NCI-H524 treated with DMSO at 0.1 percent for 48 hours (cell line): ENCODE data around the gene KCNE4.

Source experiments
- DNase-seq: peaks from one replicate; lab custom pipeline; 2025; lab: John Stamatoyannopoulos, UW

Gene KCNE4

DNA sequence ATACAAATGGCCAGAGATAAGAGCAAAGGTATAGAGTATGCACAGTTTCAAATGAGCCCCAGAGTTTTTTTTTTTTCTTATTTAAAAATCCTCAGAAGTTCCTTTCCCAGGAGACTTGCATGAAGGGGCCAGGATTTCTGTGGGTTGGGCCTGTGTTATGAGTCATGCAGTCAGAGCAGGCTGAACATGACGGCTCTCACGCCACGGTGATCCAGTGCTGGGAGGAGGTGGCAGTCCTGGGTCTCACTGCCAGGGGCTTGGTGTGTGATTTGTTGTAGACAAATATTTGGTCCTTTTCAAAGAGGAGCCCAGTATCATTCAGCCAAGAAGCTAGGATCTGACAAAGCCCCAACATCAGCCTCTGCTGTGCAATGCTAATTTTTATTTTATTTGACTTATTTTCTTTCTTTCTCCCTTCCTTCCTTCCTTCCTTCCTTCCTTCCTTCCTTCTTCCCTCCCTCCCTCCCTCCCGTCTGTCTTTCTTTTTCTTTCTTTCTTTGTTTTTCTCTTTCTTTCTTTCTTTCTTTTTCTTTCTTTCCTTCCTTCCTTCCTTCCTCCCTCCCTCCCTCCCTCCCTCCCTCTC is 10.4 kb upstream of the KCNE4 start:
- DNase-seq = no peak

- no peak for DNase-seq
These were observed 9.7 kb upstream of the KCNE4 start for GRCh38 chr2:223042284-223042683.

DNA sequence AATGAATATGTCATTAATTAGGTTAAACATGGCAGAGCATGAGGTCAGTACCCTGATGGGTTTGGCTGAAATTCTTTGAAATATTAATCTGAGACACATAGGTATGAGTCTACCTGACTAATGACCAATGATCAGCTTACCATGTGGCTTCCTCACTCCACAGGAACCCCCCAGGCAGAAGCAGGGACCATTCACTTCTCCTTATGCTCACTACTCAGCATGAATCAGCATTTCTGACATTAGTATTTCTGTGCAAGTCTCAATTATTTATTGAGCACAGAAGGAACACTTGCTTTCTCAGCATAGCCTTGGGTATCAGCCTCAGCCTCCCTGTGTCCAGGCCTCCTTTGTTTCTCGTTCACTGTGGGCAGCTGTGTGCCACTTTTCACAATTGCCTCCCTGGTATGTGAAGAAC is 9.3 kb upstream of the KCNE4 start:
- no peak for DNase-seq

- no peak for DNase-seq
These were observed 8.6 kb upstream of the KCNE4 start for GRCh38 chr2:223043164-223043941.

DNA sequence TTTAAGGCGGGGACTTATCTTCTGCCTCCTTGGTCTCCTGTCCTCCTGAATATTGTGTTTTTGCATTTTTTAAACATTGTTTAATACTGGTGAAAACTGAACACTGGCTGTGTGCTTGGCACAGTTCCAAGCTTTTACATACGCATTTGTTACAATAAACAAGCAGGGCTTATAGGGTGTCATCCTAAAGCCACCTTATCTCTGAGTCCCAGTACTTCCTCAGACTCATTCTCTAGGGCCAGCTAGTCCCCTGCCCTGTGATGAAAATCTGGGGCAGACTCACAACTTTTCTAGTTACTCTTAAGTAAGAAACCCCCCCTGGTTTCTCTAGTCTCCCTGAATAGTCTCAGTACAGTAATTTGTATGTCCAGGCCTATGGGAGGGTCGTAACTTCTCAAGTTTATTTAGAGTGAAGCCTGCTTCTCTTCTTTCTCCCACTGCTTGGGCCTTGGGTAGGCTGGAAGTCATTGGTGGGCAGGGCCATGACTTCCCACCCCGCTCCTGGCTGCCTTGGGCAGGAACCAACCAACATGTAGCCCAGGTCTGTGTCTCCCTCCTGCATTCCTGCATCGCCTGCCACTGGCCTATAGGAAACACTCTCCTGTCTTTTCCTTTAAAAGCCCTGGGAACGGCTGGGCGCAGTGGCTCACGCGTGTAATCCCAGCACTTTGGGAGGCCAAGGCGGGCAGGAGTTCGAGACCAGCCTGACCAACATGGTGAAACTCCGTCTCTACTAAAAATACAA is 7.7 kb upstream of the KCNE4 start:
- DNase-seq = no peak

- no peak for DNase-seq
These were observed 6.9 kb upstream of the KCNE4 start for GRCh38 chr2:223044916-223045700.

DNA sequence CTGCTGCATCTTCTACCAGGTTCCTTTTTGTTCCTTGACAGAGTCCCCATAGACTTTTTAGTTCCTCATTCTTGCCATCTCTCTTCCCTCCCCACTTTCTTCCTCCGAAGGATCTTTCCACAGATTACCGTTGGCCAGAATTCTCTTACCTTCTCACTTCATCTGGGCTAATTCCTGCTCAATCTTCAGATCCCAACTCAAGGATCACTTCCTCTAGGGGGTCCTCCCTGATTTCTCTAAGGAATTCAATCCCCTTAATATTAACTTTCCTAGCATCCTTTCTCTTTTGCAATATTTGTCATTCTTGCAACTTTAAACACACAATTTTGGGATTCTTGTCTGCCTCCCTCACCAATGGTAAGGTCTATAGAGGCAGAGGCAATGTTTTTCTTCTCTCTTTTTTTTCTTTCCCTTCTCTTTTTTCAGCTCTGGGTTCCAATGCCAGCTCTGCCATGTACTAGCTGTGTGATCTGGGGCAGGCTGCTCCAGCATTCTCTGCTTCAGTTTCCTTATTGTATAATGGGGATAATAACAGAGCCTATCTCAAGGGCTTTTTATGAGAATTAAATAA is 5.4 kb upstream of the KCNE4 start:
- no peak for DNase-seq

DNA sequence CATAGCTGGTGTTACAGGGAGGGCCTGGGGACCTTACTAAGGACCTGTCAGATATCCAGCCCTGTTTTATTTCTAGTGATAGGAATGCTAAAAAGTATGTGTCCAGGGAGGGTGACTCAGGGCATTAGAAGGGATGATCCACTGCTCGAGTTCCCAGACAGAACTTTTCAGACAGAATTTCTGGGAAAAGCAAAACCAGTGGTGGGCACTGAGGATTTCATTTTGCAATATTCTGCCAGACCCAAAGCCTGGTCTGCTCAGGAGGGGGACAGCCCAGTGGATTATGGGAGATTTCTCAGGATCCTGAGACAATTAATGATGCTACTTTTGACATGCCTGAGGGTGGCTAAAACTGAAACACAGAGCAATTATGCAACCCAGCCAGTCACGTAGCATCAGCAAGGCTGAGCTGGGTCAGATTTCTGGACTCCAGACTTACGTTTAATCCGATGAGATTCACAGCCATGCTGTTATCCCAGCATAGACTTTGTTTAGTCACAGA is 4.7 kb upstream of the KCNE4 start:
- DNase-seq = no peak

GRCh38 chr2:223048519-223048918 is 3.5 kb upstream of the KCNE4 start:
- DNase-seq = no peak

DNA sequence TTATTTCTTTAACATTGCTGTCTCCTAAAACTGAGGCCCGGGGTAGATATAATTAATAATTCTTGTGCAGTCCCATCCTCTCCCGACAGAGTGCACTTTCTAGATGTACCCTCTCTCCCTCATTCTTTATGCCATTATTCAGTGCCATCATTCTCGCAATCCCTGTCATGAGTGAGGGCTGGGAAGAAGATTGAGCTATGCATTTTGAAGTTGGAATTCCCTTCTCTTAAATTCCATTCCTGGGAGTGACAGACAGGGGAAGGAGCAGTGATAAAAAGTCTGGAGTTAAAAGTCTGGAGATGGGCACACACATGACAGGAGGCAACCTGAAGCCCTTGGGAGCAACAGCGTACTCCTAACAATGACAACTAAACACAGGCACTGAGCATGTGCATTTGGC is 2.6 kb upstream of the KCNE4 start:
- no peak for DNase-seq

DNA sequence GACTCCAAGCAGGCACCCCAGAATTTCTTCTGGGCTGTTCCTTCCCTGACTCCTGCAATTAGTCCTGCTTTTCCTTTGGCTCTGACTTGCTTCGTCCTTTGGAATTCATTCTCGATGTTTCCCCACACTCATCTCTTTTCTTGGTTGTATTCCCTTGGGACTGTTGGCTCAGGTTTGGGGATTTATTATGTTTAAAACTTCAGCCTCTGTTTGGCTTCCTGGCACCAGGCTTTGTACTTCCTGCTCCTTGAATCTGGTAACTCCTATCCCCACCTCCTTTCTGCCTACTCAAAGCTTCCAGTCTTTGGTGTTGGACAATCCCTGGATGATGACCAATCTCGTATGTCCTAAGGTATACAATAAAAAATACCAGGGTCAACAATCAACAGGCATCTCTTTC is 1.8 kb upstream of the KCNE4 start:
- no peak for DNase-seq

- DNase-seq = no peak
These were observed 988 bp upstream of the KCNE4 start for GRCh38 chr2:223050900-223051504.

DNA sequence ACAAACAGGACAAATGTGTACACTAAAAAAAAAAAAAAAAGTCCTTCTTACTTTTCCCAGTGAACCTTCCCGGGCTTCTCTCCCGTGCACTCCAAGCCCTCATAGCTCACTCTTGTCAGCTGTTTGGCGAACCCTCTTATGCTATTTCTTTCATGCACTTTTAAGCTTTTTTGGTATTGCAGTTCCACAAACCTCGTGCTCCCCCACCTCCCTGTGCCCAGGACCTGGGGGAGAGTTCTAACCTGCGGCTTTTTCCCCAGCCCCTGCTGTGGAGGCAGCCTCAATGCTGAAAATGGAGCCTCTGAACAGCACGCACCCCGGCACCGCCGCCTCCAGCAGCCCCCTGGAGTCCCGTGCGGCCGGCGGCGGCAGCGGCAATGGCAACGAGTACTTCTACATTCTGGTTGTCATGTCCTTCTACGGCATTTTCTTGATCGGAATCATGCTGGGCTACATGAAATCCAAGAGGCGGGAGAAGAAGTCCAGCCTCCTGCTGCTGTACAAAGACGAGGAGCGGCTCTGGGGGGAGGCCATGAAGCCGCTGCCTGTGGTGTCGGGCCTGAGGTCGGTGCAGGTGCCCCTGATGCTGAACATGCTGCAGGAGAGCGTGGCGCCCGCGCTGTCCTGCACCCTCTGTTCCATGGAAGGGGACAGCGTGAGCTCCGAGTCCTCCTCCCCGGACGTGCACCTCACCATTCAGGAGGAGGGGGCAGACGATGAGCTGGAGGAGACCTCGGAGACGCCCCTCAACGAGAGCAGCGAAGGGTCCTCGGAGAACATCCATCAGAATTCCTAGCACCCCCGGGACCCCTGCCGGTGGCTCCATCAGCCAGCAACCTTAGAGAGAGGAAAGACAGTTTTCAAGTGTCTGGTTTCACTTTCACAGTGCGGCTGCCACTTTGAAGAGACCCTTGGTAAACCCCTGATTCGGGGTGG is 826 bp downstream of the KCNE4 start:
- DNase-seq = no peak

GRCh38 chr2:223053484-223054192 is 1.6 kb downstream of the KCNE4 start:
- no peak for DNase-seq

GRCh38 chr2:223054193-223054781 is 2.3 kb downstream of the KCNE4 start:
- no peak for DNase-seq

- DNase-seq = no peak
These were observed 3.1 kb downstream of the KCNE4 start for GRCh38 chr2:223055140-223055539.

DNA sequence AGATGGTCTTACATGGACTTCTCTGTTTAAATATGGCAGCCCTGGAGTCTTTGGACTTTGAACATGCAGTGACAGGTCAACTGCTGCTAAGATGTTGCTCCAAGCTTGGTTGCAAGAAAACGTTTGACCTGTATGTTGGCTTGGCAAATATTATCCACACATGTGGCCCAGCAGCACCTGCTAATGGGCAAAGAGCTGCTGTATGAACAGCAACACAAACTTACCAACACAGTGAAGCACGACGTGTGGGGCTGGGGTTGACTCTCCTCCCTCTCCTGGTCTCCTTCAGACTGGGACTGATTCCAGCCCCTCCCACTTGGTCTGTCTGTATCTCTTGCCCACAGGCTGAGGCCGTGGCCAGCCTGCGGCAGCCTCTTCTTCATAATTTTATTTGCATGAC is 3.8 kb downstream of the KCNE4 start:
- no peak for DNase-seq

DNA sequence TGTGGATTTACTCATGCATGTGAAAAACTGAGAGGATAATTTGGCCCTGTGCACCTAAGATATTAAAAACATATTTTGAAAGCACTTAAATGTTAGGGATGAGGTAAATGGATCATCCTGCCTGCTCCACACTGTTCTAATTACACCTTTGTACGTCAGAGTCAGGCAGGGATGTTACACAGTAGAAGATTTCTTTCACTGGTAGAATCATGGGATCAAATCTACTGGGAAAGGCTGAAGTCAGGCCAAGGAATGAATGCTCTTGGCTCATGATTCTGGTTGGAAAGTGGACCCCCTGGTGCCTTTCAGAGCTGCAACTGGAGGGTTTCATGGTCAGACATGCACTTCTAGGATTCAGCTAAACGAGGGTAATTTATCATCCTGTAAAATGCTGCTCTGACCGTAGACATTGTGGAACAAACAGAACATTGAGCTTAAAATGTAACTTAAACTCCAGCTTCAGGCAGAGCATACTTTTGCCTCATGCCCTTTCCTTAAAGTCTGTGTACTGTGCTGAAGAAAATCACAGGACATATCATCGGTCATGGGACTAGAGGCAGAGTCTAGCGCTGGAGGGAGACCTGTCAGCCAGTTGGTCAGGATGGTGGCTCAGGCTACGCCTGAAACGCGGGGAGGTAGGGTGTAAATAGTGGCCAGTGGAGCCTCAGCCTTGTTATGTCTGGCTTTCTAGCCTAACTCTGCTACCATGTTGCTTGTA is 4.9 kb downstream of the KCNE4 start:
- DNase-seq = no peak

- no peak for DNase-seq
These were observed 5.6 kb downstream of the KCNE4 start for GRCh38 chr2:223057569-223057968.
